TTC549 (cell line): ENCODE results near the gene MACC1.
"Not testable (repeated sequence)": the region's sequence is repeated elsewhere in the genome, so short reads cannot be mapped to it uniquely, and the experiment has no call there.

ENCODE experiments used
- FAIRE-seq: peaks from 2 replicates; lab custom pipeline; 2012; peaks lifted over from hg19 to GRCh38; lab: Jason Lieb, UNC

The MACC1 gene

DNA sequence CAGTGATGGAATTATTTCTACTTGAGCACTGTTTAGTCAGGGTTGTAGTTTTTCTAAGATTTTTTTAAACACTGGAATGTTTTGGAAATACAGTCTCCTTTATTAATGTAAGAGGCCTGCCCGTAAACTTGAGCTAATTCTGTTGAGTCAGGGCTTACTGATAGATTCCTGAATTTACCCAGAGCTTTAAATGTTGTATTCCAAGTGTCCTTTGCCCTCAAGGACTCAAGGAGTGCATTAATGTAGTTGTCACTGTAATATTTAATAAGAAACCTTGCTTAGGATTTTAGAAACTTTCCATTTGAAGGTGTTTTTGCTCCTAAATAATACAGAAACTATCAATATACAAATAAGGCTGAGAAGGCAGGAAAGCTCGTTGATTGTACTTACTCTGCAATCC lies 89.2 kb downstream of the MACC1 start:
- FAIRE-seq = no peak

DNA sequence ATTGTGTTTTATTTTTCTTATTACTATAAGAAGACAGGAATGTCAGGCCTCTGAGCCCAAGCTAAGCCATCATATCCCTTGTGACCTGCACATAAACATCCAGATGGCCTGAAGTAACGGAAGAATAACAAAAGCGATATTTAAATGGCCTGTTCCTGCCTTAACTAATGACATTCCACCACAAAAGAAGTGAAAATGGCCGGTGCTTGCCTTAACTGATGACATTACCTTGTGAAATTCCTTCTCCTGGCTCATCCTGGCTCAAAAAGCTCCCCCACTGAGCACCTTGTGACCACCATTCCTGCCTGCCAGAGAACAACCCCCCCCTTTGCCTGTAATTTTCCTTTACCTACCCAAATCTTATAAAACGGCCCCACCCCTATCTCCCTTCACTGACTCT lies 91.1 kb downstream of the MACC1 start:
- not testable (repeated sequence) for FAIRE-seq

DNA sequence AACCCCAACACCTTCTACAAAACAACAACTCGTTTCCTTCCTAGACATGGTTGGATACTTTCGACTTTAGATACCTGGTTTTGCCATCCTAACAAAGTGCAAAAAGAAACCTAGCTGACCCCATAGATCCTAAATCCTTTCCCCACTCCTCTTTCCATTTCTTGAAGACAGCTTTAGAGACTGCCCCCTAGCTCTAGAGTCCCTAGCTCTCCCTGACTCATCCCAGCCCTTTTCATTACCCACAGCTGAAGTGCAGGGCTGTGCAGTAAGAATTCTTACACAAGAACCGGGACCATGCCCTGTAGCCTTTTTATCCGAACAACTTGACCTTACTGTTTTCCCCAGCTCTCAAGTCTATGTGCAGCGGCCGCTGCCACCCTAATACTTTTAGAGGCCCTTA lies 93.1 kb downstream of the MACC1 start:
- not testable (repeated sequence) for FAIRE-seq

DNA sequence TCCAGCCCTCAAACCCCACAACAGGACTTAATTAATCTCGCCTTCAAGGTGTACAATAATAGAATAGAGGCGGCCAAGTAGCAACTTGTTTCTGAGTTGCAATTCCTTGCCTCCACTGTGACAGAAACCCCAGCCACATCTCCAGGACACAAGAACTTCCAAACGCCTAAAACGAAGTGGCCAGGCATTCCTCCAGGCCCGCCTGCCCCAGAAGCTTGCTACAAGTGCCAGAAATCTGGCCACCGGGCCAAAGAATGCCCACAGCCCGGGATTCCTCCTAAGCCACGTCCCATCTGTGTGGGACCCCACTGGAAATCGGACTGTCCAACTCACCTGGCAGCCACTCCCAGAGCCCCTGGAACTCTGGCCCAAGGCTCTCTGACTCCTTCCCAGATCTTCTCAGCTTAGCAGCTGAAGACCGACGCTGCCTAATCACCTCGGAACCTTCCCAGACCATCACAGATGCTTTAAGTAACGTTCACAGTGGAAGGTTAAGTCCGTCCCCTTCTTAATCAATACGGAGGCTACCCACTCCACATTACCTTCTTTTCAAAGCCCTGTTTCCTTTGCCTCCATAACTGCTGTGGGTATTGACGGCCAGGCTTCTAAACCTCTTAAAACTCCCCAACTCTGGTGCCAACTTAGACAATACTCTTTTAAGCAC lies 94.4 kb downstream of the MACC1 start:
- not testable (repeated sequence) for FAIRE-seq

DNA sequence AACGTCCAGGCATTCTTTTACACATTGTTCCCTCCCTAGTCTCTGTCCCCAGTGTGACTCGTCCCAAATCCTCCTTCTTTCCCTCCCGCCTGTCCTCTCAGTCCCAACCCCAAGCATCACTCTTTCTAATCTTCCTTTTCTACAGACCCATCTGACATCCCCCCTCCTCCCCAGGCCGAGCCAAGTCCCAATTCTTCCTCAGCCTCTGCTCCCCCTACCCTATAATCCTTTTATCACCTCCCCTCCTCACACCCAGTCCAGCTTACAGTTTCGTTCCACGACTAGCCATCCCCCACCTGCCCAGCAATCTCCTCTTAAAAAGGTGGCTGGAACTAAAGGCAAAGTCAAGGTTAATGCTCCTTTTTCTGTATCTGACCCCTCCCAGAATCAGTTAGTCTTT lies 95.1 kb downstream of the MACC1 start:
- no peak for FAIRE-seq

DNA sequence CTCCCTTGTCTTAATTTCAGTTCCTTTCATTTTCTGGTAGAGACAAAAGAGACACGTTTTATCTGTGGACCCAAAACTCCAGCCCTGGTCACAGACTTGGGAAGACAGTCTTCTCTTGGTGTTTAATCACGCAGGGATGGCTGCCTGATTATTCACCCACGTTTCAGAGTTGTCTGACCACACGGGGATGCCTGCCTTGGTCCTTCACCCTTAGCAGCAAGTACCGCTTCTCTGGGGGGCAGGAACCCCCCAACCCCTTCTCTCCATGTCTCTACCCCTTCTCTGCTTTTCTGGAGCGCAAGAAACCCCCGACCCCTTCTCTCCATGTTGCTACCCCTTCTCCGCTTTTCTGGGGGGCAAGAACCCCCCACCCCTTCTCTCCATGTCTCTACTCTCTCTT lies 95.8 kb downstream of the MACC1 start:
- FAIRE-seq = no peak

DNA sequence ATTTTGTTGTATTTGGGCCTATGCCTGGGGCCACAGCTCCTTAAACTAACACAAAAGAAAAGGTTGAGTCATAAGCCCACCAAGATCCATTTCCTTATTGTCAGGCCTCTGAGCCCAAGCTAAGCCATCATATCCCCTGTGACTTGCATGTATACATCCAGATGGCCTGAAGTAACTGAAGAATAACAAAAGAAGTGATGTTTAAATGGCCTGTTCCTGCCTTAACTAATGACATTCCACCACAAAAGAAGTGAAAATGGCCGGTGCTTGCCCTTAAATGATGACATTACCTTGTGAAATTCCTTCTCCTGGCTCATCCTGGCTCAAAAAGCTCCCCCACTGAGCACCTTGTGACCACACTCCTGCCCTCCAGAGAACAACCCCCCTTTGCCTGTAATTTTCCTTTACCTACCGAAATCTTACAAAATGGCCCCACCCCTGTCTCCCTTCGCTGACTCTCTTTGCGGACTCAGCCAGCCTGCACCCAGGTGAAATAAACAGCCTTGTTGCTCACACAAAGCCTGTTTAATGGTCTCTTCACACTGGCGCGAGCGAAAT lies 96.5 kb downstream of the MACC1 start:
- FAIRE-seq = not testable (repeated sequence)

DNA sequence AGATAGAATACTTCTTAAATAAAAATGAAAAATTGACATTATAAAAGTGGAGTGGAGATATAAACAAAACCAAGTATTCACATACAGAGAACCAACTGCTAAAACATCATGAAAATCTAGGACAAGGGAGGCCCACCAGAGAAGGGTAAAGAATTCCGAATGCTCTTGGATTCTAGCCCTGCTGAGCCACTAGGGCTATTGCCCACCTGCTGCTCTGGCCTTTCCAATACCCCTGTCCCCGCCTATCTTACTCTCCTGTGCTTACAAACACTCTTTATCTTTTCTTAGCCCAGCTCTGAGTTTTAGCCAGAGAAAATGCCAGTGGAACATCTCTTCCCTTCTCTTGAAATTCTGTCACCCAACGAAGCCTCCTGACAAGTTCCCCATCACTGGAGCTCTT lies 100.3 kb downstream of the MACC1 start:
- no peak for FAIRE-seq

DNA sequence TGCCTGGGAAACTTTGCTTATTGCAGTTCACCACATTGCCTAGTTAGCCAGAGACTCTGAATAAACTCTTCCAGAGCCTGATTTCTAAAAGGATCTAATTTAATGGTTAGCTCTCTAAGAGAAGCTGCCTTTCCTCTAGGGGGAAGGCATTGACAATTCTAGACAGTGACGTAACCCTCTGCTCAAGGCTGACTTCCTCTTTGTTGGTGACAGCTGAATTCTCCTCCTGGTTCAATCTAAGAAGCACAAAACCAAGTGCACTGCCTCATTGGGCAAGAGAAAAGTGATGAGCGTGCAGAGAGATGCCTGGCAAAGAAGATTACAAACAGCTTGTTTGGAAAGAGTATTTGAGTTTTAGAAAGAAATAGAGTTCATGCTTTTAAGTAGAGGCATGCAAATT lies 102.7 kb downstream of the MACC1 start:
- no peak for FAIRE-seq

DNA sequence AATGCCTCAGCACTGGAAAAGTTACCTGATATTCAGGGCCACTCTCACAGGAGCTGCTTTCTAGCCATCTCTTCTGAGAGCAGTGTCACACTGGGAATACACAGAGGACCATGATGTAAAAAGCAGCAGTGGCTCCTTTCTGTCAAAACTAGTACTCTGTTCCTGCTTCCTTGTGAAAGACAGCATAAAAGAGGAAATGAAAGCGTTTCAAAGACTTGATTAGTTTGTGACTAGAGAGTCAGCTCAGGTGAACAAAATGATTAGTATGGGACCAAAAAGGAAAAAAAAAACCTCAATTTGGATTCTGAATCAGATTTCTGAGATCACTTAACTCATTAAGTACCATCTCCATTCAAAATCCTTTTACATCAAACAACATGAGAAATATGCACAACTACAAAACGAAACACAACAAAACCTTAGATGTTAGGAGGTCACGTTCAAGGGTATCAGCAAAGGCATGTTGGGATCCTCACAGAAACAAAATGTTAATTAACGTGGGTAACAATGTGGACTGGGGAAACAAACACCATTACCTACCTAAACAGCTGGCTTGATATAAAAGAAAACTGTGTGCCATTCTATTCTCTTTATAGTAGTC lies 103.7 kb downstream of the MACC1 start:
- no peak for FAIRE-seq

DNA sequence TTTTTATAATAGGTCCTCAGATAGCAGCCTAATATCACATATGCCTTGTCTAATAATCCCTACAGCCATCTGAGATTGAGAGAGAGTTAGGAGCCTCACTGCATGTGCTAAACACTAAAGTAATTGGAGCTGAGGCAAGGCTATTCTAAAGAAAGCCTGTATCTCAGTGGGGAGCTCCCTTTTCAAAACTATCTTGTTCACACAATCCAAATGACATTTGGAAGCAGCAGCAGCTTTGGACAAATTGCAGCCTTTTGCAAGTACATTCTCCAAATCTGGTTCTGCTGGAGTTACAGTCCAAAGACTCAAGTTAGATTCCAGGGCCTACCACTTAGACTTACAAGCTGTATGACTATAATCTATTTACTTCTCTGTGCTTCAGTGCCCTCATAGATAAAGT lies 104.5 kb downstream of the MACC1 start:
- FAIRE-seq = no peak

DNA sequence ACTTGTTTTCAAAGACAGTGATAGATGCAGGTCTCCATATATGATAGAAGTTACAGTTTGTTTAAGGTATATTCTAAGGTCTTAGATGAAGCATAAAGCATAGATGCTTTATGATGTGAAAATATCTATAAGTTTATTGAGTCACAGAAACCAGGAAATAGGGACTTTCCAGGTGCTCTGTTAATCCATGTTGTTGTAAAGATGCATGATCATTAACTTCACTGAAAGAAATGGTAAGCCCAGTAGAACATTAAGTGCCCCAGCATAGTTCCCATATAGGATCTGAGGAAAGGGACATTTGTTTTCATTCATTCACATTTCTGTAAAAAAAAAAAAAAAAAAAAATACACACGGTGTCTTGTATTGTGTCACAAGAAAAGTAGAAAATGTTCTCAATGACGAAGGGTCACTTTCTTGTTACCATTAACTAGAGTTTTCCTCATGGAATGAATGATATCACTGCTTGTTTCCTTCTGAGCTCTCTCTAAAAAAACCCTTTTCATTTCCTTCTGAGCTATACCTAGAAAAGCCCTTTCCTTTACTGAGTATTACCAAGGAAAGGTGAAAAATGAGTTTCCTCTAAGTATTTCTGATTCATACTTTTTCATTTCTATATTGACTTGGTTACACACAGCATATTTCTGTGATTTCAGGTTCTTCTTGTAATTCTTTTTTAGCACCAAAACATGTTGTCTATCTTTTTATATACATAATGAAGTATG lies 105.2 kb downstream of the MACC1 start:
- no peak for FAIRE-seq

DNA sequence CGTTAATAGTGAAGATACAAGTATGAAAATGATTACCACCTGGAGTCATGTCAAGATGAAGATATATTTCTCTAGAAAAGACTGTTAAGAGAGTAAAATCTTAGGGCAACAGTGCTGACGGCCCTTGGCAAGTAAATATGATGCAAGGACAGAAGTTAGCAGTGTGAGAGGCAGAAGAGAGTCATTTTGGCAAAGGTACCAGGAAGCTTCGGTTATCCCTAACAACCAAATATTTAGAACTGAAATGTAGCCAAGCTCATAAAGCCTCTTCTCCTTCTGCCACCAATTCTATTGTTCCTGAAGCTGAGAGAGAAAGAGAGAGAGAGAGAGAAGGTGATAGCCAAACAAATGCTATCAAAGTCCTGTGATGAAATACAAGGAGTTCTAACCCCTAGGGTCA lies 109.6 kb downstream of the MACC1 start:
- FAIRE-seq = no peak

DNA sequence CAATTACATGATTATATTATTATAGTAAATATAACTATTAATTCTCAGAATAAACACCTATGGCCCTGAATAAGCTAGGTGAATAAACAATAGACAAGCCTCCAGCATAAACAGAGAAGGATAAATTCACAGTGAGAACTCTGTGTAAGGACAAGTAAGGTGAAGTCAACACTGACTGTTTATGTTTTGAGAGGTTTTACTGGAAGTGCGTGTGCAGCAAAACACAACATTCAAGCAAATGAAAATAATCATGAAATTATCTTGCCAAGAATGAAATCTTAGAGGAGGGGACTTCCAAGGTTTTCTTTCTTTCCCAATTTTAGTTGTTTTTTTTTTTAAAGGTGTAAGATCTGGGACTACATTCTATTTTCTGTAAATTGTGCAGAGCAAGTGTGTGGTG lies 112.5 kb downstream of the MACC1 start:
- no peak for FAIRE-seq

DNA sequence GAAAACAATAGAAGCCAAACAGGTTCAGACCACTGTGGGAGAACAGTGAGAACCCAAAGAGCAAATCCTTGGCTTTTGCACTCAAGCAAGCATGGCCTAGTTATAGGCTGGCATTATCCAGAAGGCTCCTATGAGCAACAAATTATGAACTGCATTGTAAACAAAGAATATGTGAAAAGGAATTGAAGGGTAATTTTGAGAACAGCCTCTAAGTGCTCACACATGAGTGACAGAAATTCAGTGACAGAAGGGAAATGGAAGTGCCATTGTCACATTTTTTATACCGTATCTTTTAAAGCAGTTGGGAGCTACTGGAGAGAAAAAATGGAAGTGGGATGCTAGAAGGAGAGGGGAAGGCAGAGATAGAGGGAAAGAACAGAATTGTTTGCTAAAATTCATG lies 114.2 kb downstream of the MACC1 start:
- no peak for FAIRE-seq

DNA sequence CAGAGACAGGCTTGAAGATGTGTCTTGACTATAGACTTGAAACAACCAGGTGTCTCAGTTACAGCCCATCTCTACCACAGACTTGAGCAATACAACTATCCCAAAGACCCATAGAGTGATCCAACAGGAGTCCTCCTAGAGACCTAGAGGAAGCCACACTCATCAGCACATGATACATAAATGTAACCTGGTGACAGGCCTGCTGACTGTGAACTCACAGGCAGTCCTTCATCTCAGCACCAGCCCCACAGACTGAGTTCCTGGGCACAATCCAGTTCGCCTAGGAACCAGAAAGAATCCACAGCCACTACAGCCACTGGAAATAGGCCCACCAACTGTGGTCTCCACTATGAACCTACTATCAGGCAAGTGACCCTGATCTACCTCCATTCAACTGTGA lies 121.3 kb downstream of the MACC1 start:
- no peak for FAIRE-seq

DNA sequence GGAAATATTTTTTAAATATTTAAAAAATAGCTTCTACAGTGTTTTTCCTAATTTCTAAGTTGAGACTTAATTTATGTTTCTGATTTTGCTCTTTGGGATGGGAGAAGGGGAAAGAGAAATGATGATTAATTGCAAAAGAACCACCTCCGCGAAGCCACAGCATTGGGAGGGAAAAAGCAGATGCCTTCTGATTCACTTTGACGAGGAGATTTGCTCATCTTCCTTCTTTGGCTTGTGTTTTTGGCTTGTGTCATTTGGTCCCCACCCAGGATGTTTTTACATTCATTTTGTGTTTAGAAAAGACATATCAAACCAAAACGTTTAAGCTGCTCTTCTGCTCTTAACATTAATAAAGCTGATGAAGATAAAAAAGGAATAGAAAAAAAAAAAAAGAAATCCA lies 121.7 kb downstream of the MACC1 start:
- FAIRE-seq = no peak

DNA sequence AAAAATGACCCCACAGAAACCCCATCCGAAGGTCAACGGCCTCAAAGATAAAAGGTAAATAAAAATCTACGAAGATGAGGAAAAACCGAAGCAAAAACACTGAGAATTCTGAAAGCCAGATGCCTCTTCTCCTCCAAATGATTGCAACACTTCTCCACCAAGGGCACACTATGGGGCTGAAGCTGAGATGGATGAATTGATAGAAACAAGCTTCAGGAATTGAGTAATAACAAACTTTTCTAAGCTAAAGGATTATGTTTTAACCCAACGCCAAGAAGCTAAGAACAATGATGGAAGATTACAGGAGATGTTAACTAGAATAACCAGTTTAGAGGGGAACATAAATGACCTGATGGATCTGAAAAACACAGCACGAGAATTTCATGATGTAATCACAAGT lies 127.8 kb downstream of the MACC1 start:
- no peak for FAIRE-seq

DNA sequence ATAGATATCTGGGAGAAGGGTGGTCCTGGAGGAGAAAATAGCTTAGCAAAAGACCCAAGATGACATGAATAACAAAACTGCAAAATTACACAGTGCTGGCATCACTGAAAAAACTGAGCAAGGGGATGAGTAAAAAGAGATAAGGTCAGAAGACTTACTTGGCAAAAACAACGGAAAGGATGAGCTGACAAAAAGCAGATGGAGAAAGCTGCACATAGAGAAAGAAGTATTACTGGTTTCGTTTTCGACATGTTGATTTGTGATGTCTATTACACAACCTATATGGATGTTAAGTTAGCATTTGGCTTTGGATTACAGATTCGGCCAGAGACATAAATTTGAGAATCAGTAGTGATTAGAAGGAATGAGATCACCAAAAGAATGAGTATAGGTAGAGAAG lies 132.1 kb downstream of the MACC1 start:
- no peak for FAIRE-seq
